ENCODE data around the gene ERICH6.
A peak's percentile ranks its signal among the peaks of the same experiment; 100 is the strongest.

ERICH6 gene

DNA sequence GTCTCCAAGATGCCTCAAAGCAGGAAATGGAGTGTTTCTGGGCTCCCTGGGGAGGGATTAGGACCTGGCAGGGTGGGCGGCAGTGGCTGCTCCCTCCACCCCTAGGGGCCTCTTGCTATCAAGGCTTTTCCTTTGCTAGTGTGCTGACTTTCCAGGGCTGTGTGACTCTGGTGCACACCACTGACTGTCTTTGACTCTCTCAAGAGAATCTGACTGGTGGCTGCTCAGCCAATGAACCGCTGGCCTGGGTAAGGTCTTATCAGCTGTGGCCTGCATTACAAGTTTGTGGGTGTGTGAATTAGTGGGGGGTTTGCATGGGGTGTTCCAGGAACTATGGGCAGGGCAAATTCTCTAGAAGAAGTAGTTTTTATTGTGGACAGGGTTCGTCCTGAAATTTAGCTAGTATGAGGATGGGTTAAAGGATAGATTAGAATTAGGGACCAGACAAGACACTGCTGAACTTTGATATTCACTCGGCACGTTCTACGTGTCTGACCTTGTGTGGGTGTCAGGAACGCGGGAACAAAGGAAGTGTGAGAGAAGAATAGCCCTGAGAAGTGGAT, 29.7 kb upstream of the ERICH6 start:
- no peak for TF ChIP-seq JUND (IDR thresholded peaks at IDR 0.05; ENCODE audit: low read depth)
- DNase-seq (ENCODE audit: low read depth in 1 of 2, low spot score in 1 of 2) = no peak
- in situ Hi-C loops (cut with HindIII; ENCODE audit: low pct_unique_long_range_greater_than_20kb, low sequenced_read_pairs) = no loop called here

GRCh38 chr3:150729682-150730360, 26.1 kb upstream of the ERICH6 start:
- DNase-seq (ENCODE audit: low read depth in 1 of 2, low spot score in 1 of 2) = no peak
- in situ Hi-C loops (cut with HindIII; ENCODE audit: low pct_unique_long_range_greater_than_20kb, low sequenced_read_pairs) = no loop called here
- TF ChIP-seq JUND (IDR thresholded peaks at IDR 0.05; ENCODE audit: low read depth) = no peak

DNA sequence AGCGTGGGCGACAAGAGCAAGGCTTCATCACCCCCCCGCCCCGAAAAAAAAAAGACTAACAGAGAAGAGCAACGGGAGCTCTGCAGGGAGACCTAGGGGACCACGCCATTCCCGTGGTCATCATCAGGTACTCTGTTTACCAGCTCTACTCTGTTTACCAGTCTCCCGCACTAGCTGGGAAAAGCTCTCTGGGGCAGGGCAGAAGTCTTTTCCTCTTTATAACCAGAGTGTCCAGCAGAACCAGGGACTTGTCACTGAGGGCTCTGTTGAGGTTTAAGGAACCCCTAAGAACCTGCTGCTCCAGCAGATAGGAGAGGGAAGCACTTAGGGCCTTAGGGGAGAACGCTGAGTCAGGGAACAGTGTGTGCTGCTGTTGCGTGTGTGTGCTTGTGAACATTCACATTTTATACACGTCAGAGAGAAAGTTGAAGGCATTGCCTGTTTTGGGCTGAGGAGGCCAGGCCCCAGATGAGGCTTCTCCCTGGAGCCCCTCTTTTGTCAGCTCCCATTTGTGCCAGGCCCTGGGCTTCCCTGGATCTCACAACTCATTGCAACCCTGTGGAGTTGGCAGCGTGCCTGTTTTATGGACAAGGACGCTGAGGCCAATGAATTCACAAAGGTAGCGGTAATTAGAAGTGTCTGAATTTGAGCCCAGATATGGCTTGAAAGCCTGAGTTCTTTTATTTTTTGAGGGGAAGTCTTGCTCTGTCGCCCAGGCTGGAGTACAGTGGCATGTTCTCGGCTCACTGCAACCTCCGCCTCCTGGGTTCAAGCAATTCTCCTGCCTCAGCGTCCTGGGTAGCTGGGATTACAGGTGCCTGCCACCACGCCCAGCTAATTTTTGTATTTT, 24.2 kb upstream of the ERICH6 start:
- DNase-seq (ENCODE audit: low read depth in 1 of 2, low spot score in 1 of 2) = peak in 1 of 2 experiments; percentile 31
- in situ Hi-C loops (cut with HindIII; ENCODE audit: low pct_unique_long_range_greater_than_20kb, low sequenced_read_pairs) = no loop called here
- no peak for TF ChIP-seq JUND (IDR thresholded peaks at IDR 0.05; ENCODE audit: low read depth)

DNA sequence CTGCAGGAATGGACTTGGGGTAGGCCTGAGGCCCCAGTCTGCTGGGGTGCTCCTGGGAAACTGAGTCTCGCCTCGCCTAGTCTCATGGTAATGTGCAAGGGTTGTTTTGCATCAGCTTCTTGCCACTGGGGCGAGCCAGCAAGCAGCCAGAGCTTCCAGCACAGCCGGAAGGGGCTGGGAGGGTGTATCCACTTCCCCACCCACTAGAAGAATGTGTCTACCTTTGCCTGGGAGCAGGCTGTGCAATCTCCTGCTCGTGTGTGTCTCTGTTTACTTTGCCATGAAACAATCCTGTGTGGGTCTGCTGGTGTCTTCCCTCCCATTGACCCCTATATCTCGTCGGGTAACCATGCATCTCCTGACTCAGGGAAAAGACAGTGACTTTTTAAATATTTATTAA, 21.8 kb upstream of the ERICH6 start:
- in situ Hi-C loops (cut with HindIII; ENCODE audit: low pct_unique_long_range_greater_than_20kb, low sequenced_read_pairs) = no loop called here
- no peak for TF ChIP-seq JUND (IDR thresholded peaks at IDR 0.05; ENCODE audit: low read depth)
- DNase-seq (ENCODE audit: low read depth in 1 of 2, low spot score in 1 of 2) = no peak

GRCh38 chr3:150723946-150724345, 20.2 kb upstream of the ERICH6 start:
- in situ Hi-C loops (cut with HindIII; ENCODE audit: low pct_unique_long_range_greater_than_20kb, low sequenced_read_pairs) = no loop called here
- TF ChIP-seq JUND (IDR thresholded peaks at IDR 0.05; ENCODE audit: low read depth) = no peak
- no peak for DNase-seq (ENCODE audit: low read depth in 1 of 2, low spot score in 1 of 2)

GRCh38 chr3:150722267-150722666, 18.5 kb upstream of the ERICH6 start:
- no peak for DNase-seq (ENCODE audit: low read depth in 1 of 2, low spot score in 1 of 2)
- TF ChIP-seq JUND (IDR thresholded peaks at IDR 0.05; ENCODE audit: low read depth) = no peak
- in situ Hi-C loops (cut with HindIII; ENCODE audit: low pct_unique_long_range_greater_than_20kb, low sequenced_read_pairs) = no loop called here

GRCh38 chr3:150721285-150722130, 17.8 kb upstream of the ERICH6 start:
- TF ChIP-seq JUND (IDR thresholded peaks at IDR 0.05; ENCODE audit: low read depth) = no peak
- peak; percentile 60 to 84 for DNase-seq (ENCODE audit: low read depth in 1 of 2, low spot score in 1 of 2)
- in situ Hi-C loops (cut with HindIII; ENCODE audit: low pct_unique_long_range_greater_than_20kb, low sequenced_read_pairs) = no loop called here

DNA sequence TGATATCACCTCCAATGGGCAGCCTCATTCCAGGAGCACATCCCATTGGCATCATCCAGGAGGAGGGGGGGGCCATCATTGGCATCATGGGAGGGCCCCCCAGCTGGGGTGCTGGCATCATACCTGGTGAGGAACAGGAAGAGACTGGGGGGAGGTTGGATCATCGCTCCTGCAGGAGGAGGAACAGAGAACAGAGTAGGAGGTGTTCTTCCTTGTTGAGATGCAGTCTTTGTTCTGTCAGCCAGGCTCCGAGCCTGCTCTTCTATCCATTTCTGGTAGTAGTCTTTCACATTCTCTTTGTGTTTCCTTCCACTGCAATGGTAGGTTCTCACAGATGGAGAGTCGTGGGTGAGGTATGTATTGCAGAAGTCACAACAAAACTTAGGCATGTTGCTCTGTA, 16.7 kb upstream of the ERICH6 start:
- DNase-seq (ENCODE audit: low read depth in 1 of 2, low spot score in 1 of 2) = no peak
- in situ Hi-C loops (cut with HindIII; ENCODE audit: low pct_unique_long_range_greater_than_20kb, low sequenced_read_pairs) = no loop called here
- TF ChIP-seq JUND (IDR thresholded peaks at IDR 0.05; ENCODE audit: low read depth) = no peak

DNA sequence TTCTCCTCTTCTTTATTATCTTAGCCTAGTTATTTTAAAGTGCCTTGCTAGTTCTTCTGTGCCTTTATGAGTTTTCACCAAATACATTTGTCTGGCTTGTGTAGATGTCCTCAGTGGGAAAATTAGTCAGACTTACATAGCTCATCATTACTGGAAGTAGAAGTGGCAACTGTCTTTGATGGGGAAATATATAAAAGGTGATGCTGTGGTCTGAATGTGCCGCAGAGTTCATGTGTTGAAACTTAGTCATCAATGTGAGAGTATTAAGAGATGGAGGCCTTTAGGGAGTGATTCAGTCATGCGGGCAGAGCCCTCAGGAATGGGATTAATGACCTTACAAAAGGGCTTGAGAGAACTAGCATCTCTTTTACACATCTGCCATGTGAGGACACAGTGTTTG, 6.4 kb upstream of the ERICH6 start:
- no peak for TF ChIP-seq JUND (IDR thresholded peaks at IDR 0.05; ENCODE audit: low read depth)
- DNase-seq (ENCODE audit: low read depth in 1 of 2, low spot score in 1 of 2) = no peak
- in situ Hi-C loops (cut with HindIII; ENCODE audit: low pct_unique_long_range_greater_than_20kb, low sequenced_read_pairs) = no loop called here

- in situ Hi-C loops (cut with HindIII; ENCODE audit: low pct_unique_long_range_greater_than_20kb, low sequenced_read_pairs) = no loop called here
- TF ChIP-seq JUND (IDR thresholded peaks at IDR 0.05; ENCODE audit: low read depth) = no peak
- DNase-seq (ENCODE audit: low read depth in 1 of 2, low spot score in 1 of 2) = no peak
These were observed 393 bp downstream of the ERICH6 start for GRCh38 chr3:150703299-150703755.

DNA sequence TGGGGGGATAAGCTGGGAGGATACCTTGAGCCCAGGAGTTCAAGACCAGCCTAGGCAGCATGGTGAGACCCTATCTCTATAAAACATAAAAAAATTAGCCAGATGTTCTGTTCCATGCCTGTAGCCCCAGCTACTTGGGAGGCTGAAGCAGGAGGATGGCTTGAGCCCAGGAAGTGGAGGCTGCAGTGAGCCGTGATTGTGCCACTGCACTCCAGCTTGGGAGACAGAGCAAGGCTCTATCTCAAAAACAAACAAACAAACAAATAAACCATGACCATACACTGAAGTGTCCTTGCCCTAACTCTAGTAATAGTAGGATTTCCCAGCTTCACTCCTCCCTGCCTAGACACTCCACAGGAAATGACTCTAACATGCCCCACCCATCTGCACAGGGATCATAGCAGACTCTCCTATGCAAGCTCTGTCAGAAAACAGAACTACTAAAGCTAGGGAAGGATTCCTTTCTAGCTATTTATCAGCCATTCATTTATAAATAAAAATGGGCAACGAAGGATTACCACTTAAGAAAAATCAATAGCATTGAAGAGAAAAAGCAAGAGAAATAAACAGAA, 4.6 kb downstream of the ERICH6 start:
- DNase-seq (ENCODE audit: low read depth in 1 of 2, low spot score in 1 of 2) = no peak
- in situ Hi-C loops (cut with HindIII; ENCODE audit: low pct_unique_long_range_greater_than_20kb, low sequenced_read_pairs) = no loop called here
- no peak for TF ChIP-seq JUND (IDR thresholded peaks at IDR 0.05; ENCODE audit: low read depth)

DNA sequence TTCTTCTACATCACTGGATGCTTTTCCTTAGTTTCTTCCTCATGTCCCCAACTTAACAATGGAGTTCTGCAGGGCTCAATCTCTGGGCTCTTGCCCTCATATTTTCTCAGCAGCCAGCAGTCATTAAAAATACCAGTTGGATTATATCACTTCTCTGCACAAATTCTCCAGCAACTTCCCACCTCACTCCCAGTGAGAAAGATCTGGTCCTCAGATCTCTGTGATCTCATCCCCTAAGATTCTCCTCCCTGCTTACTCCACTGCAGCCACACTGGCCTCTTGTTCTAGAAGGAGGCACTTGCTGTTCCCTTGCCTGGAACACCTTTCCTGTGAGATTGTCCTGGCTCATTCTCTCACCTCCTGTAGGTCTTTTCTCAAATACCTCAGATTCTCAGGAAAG, 6.1 kb downstream of the ERICH6 start:
- in situ Hi-C loops (cut with HindIII; ENCODE audit: low pct_unique_long_range_greater_than_20kb, low sequenced_read_pairs) = no loop called here
- DNase-seq (ENCODE audit: low read depth in 1 of 2, low spot score in 1 of 2) = no peak
- no peak for TF ChIP-seq JUND (IDR thresholded peaks at IDR 0.05; ENCODE audit: low read depth)
